Subcutaneous adipose tissue (tissue), 4 donors: ENCODE data around the gene RPL12. TPM values are rescaled to one million over a fixed set of nuclear protein-coding genes. Genes with fewer than 3 reads are reported as not detected.

Experiments used
- CTCF ChIP-seq: fragments of 450-650 bp; IDR thresholded peaks from one replicate; pipeline ENCODE4 v1.5.1; 2016; ENCODE audit warnings: low read depth, mild to moderate bottlenecking, control low read depth, antibody characterized with exemption, moderate library complexity
- total RNA-seq, 4 donors: library from RNA; depleted of rRNA; stranded (reverse); fragments of >200 nt; gene quantifications; one replicate each; pipeline ENCODE4 v1.1.0, GENCODE V29; 2016

The RPL12 gene
- total RNA-seq, 4 donors from 2014 or later = 1,869 to 2,956 (median 2,710) TPM

GRCh38 chr9:127446713-127447415 lies 4.3 kb downstream of the RPL12 start:
- TF ChIP-seq CTCF = no peak

GRCh38 chr9:127445851-127446712 lies 5.1 kb downstream of the RPL12 start:
- TF ChIP-seq CTCF = no peak

- TF ChIP-seq CTCF = no peak
Observed at GRCh38 chr9:127444921-127445850, 6.0 kb downstream of the RPL12 start.

GRCh38 chr9:127444283-127444920 lies 6.8 kb downstream of the RPL12 start:
- TF ChIP-seq CTCF = no peak

GRCh38 chr9:127438394-127438793 lies 12.8 kb downstream of the RPL12 start:
- no peak for TF ChIP-seq CTCF

GRCh38 chr9:127437497-127438264 lies 13.5 kb downstream of the RPL12 start:
- no peak for TF ChIP-seq CTCF
